ENCODE results near the gene KRTAP1-3.
"Not testable (repeated sequence)": the region's sequence is repeated elsewhere in the genome, so short reads cannot be mapped to it uniquely, and the experiment has no call there.

KRTAP1-3 gene

GRCh38 chr17:41010441-41010840 is 24.2 kb downstream of the KRTAP1-3 start:
- DNase-seq (ENCODE audit: low read depth, low spot score): no peak

DNA sequence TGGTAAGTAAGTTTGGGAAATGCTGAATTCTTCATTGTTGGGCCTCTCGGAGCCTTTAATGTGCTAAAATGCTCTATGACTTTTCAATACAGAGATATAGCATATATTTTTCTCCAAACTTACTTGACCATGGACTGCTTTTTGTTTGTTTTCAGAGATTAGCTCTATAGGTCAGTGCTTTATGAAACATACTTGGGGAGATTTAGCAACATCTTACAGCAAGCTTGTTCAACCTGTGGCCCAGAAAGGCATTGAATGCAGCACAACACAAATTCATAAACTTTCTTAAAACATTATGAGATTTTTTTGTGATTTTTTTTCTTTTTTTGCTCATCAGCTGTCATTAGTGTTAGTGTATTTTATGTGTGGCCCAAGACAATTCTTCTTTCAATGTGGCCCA is 24.7 kb downstream of the KRTAP1-3 start:
- DNase-seq (ENCODE audit: low read depth, low spot score): no peak

- no peak for DNase-seq (ENCODE audit: low read depth, low spot score)
These were observed 25.3 kb downstream of the KRTAP1-3 start for GRCh38 chr17:41009301-41009760.

DNA sequence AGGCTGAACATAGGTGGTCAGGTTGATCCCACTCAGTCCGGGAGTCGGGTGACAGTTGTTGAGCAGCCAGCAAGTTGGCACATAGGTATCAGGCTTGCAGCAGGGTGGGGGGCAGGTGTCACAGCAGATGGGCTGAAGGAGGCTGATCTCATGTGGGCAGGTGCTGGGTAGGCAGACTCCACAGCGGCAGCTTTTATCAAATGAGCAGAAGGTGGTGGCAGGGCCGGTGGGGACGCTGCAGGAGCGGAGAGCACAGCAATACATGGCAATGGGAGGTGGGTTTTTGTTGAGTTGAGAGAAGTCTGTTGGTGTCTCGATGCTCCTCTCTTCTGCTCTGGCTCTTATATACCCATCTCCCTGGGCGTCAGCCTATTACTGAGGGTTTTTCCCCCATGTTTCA is 25.9 kb downstream of the KRTAP1-3 start, which contains the start of gene KRTAP3-1:
Gene KRTAP3-1, minus strand, starts transcription at position 318 of the 400 bp plus-strand sequence. Its CDS starts 54 bp downstream, at position 264.
- DNase-seq (ENCODE audit: low read depth, low spot score): no peak

DNA sequence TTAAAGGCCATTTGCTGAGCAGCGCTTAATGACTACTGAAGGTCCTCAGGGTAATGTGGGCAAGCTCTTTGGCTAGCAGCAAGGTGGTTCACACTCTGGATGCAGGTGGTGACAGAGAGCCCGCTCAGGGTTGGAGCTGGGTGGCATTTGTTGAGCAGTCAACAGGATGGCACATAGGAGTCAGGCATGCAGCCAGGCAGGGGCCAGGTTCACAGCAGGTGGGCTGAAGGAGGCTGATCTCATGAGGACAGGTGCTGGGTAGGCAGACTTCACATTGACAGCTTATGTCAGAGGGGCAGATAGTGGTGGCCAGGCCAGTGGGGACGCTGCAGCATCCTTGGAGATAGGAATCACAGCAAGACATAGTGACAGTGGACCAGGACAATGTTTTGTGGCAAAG is 30.3 kb downstream of the KRTAP1-3 start:
- DNase-seq (ENCODE audit: low read depth, low spot score): no peak

DNA sequence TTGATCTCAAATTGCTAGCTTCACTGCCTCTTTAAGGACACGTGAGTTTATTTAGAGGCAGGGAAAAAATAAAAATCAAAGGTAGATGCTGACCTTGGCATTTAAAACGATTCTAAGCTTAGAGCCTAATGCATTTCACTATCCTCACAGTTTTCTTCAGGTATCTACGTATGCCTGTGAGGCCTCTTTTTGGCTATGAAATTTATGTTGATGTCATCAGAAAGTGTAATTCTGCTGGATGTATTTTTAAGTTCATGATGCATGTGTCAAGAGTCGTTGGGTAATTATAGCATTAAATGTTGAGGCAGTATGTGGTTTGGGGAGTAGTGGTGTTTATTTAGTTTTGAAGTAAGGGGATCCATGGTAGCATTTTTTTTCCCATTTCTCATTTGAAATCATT is 30.7 kb downstream of the KRTAP1-3 start:
- DNase-seq (ENCODE audit: low read depth, low spot score): no peak

DNA sequence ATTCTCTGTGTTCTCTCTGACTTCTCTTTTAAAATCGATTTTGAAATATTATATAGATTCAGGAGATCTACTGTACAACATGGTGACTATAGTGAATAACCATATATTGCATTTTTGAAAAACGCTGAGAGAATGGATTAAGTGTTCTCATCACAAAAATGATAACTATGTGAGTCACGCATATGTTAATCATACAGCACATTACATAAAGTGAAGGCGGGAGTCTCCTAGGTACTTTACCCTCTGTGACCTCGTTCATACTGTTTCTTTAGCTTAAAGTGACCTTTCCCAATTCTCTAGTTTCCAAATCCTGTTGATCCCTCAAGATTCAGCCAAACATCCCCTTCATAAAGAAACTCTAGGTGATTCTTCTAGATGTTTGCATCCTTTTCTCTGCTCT is 31.9 kb downstream of the KRTAP1-3 start:
- DNase-seq (ENCODE audit: low read depth, low spot score): no peak

GRCh38 chr17:41001795-41002194 is 32.9 kb downstream of the KRTAP1-3 start:
- DNase-seq (ENCODE audit: low read depth, low spot score): no peak

GRCh38 chr17:40999563-40999962 is 35.1 kb downstream of the KRTAP1-3 start, which contains the start of gene KRTAP3-2:
KRTAP3-2 (minus strand) TSS chr17:40999906; CDS start chr17:40999853, 53 bp downstream.
- not testable (repeated sequence) for DNase-seq (ENCODE audit: low read depth, low spot score)

DNA sequence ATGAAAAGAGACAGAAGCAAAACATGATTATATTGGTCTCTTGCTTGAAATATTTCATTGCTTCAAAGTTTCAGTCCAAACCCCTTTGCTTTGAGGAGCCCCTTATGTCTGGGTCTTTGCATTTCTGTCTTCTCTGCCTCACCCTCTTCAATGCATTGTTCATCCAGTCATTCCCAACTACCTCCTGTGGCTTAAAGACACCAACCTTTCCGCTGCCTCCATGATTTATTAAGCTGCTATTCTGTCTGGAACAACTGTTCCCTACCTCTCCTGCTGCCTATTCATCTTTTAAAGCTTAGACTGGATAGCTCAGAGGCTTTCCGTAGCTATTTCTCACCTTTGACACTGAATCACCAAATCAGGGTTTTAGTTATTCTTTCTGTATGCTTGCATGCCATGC is 37.3 kb downstream of the KRTAP1-3 start:
- no peak for DNase-seq (ENCODE audit: low read depth, low spot score)

- no peak for DNase-seq (ENCODE audit: low read depth, low spot score)
These were observed 37.8 kb downstream of the KRTAP1-3 start for GRCh38 chr17:40996829-40997228.

DNA sequence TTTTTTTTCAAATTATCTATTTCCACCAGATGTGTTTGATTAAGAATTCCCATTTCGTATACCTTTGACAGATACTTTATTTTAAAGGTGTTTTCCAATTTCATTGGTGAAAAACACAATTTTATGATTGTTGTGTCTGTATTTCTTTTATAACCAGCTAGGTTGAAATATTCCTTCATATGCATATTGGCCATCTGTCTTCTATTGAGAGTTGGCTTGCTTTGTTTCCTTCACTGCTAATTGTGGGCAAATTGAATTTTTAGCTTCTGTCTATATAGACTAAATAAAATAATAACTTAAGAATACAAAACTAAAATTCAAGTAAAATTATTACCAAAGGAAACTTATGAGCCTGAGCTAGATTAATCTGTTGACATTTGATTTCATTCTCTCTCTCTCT is 39.6 kb downstream of the KRTAP1-3 start:
- DNase-seq (ENCODE audit: low read depth, low spot score): no peak

DNA sequence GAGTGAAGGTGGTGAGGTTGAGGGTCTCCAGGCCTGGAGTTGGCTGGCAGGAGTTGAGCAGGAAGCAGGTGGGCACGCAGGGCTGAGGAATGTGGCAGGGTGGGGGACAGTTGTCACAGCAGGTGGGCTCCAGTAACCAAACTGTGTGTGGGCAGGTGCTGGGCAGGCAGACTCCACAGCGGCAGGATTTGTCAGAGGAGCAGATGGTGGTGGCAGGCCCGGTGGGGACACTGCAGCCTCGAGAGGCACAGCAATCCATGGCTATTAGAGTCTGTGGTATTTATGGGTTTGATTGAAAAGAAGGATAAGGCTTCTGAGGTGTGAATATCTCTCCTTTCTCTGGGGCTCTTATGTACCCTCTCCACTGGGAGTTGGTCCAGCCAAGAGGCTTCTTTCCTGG is 40.8 kb downstream of the KRTAP1-3 start, which contains the start of gene KRTAP3-3:
Gene KRTAP3-3, minus strand, starts transcription at position 326 of the 400 bp plus-strand sequence. Its CDS starts 67 bp downstream, at position 259.
- DNase-seq (ENCODE audit: low read depth, low spot score): no peak

GRCh38 chr17:40993084-40993483 is 41.6 kb downstream of the KRTAP1-3 start:
- no peak for DNase-seq (ENCODE audit: low read depth, low spot score)

DNA sequence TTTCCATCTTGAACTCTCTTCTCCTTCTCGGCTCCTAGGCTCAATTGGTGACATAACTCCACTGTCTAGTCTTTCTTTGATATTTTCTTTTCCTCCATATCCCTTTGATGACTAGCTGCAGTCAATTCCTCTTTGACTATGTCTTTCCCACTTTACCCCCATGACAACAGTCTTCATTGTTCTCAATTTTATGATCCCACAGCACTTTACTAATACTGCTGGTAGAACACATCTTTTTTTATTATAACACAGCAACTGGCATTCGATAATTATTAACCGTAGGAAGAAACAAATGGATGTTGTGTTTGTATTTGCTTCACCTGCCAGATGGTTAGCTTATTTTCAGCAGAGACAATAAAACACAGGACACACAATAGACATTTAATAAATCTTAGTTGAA is 42.0 kb downstream of the KRTAP1-3 start:
- no peak for DNase-seq (ENCODE audit: low read depth, low spot score)

DNA sequence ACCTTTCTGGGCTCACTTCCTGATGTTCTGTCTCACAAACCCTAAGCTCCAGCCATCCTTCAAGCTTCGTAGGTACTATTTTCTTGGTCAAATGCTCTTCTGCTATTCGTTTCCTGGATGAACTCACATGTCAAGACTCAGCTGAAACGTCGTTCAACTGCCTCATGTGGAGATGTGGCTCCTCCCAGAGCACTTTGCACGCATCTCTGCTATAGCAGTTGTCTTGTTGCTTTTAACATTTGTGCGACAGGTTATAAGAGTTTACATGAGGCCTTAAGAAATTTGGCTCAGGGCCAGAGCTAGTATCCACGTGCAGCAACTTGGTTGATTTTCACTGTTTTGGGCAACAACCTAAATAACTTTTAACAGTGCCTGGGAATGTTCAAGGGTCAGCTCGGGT is 47.8 kb downstream of the KRTAP1-3 start:
- no peak for DNase-seq (ENCODE audit: low read depth, low spot score)

DNA sequence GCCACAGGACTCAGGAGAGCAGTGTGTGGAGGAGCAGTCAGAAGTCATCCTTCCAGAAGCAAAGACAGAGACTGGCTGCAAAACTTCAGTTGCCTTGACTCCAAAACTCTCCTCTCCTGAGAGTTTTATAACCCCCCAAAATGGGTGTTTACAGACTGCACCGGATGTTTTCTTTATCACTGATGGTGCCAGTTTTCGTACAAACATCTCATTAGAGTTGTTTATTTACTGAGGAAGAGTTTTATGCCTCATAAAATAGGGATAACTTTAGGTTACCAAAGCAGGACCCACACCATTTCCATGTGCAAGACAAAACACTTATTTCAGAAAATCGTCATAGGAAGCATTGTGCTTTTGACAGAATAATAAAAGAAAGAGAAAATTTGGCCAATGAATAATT is 50.4 kb downstream of the KRTAP1-3 start, which contains the start of gene KRT40:
Gene KRT40, minus strand, starts transcription at position 101 of the 400 bp plus-strand sequence. Its CDS starts 53 bp downstream, at position 48.
- DNase-seq (ENCODE audit: low read depth, low spot score): no peak

All from smooth muscle cell of the brain vasculature (primary cell).